Neural cell (in vitro differentiated cells): ENCODE results near the gene CCR5. TPM values are rescaled to one million over a fixed set of nuclear protein-coding genes. Genes with fewer than 3 reads are reported as not detected.

Source experiments
- H2AFZ ChIP-seq: fragments of 200-600, 300-800 bp; sonication (generic), shearing (Covaris generic); 2 replicates; pipeline ENCODE4 v1.6.0; 2014; ENCODE audit warnings: low read depth, mild to moderate bottlenecking, antibody characterized with exemption, low read length, moderate library complexity
- H3F3A ChIP-seq: fragments of 200-600 bp; shearing (Covaris generic); 2 replicates; pipeline ENCODE4 v1.6.1; 2016; ENCODE audit warnings: mild to moderate bottlenecking, moderate library complexity, mixed read lengths, antibody characterized with exemption, low read length; ENCODE audit not compliant: insufficient read depth, poor library complexity, severe bottlenecking
- H3K27ac ChIP-seq: fragments of 200-600, 300-800 bp; sonication (generic), shearing (Covaris generic); 2 replicates; pipeline ENCODE4 v1.5.1; 2014; ENCODE audit warnings: mild to moderate bottlenecking, low read length, moderate library complexity
- H3K27me3 ChIP-seq: fragments of 300-800, 200-600 bp; sonication (generic), shearing (Covaris generic); 2 replicates; pipeline ENCODE4 v1.6.0; 2014; ENCODE audit warnings: mild to moderate bottlenecking, low read depth, low read length, moderate library complexity; ENCODE audit not compliant: insufficient read depth
- H3K36me3 ChIP-seq: fragments of 300-800, 200-600 bp; sonication (generic), shearing (Covaris generic); 2 replicates; pipeline ENCODE4 v1.5.1; 2014; ENCODE audit warnings: mild to moderate bottlenecking, antibody characterized with exemption, low read length, moderate library complexity; ENCODE audit not compliant: insufficient read depth
- H3K4me2 ChIP-seq: fragments of 300-800, 200-600 bp; sonication (generic), shearing (Covaris generic); 2 replicates; pipeline ENCODE4 v1.6.0; 2014; ENCODE audit warnings: mild to moderate bottlenecking, low read length
- H3K4me3 ChIP-seq: fragments of 300-800, 200-600 bp; sonication (generic), shearing (Covaris generic); 2 replicates; pipeline ENCODE4 v1.5.1; 2014; ENCODE audit warnings: mild to moderate bottlenecking, low read length, moderate library complexity
- H3K79me2 ChIP-seq: fragments of 200-600 bp; shearing (Covaris generic); replicated peaks from 2 replicates; pipeline ENCODE4 v1.6.0; 2014; ENCODE audit warnings: mild to moderate bottlenecking, low read length, moderate library complexity; ENCODE audit not compliant: insufficient read depth
- H3K9ac ChIP-seq: fragments of 300-800, 200-600 bp; sonication (generic), shearing (Covaris generic); 2 replicates; pipeline ENCODE4 v1.6.1; 2016; ENCODE audit warnings: mild to moderate bottlenecking, low read length, mixed read lengths
- H3K9me2 ChIP-seq: fragments of 200-600 bp; shearing (Covaris generic); 2 replicates; pipeline ENCODE4 v1.6.1; 2016; ENCODE audit warnings: mild to moderate bottlenecking, low read length, mixed read lengths; ENCODE audit not compliant: insufficient read depth
- H3K9me3 ChIP-seq: fragments of 200-600, 300-800 bp; sonication (generic), shearing (Covaris generic); 2 replicates; pipeline ENCODE4 v1.6.1; 2016; ENCODE audit warnings: mild to moderate bottlenecking, mixed run types, low read length, moderate library complexity, mixed read lengths
- H4K20me1 ChIP-seq: fragments of 200-600 bp; shearing (Covaris generic); 2 replicates; pipeline ENCODE4 v1.6.1; 2016; ENCODE audit warnings: mild to moderate bottlenecking, mixed run types; ENCODE audit not compliant: insufficient read depth
- EP300 ChIP-seq: fragments of 450-650 bp; conservative IDR thresholded peaks from 2 replicates; pipeline ENCODE4 v1.6.1; 2014; ENCODE audit warnings: antibody characterized with exemption, mild to moderate bottlenecking, moderate library complexity; ENCODE audit not compliant: poor library complexity, severe bottlenecking
- EZH2 ChIP-seq: fragments of 200-600, 300-800 bp; shearing (Covaris generic), sonication (generic); IDR thresholded peaks from 2 replicates; pipeline ENCODE4 v1.6.1; 2014; ENCODE audit warnings: antibody characterized with exemption, low read length, borderline replicate concordance, mild to moderate bottlenecking; ENCODE audit not compliant: insufficient read depth, poor library complexity, severe bottlenecking
- MXI1 ChIP-seq: fragments of 450-650 bp; conservative IDR thresholded peaks from 2 replicates; pipeline ENCODE4 v1.6.1; 2014; ENCODE audit warnings: antibody characterized with exemption, mild to moderate bottlenecking; ENCODE audit not compliant: poor library complexity, severe bottlenecking
- POLR2AphosphoS5 ChIP-seq: IDR thresholded peaks from 2 replicates; pipeline ENCODE4 v1.6.1; 2012
- RAD21 ChIP-seq: fragments of 450-650 bp; conservative IDR thresholded peaks from 2 replicates; pipeline ENCODE4 v1.6.1; 2014; ENCODE audit warnings: antibody characterized with exemption, mild to moderate bottlenecking, moderate library complexity
- SMC3 ChIP-seq: fragments of 450-650 bp; conservative IDR thresholded peaks from 2 replicates; pipeline ENCODE4 v1.6.1; 2014; ENCODE audit warnings: antibody characterized with exemption, mild to moderate bottlenecking, moderate library complexity; ENCODE audit not compliant: poor library complexity
- TAF1 ChIP-seq: IDR thresholded peaks from 2 replicates; pipeline ENCODE4 v1.6.1; 2012; ENCODE audit warnings: low read depth
- polyA plus RNA-seq: library from polyadenylated mRNA; depleted of rRNA; stranded (reverse); fragments of >200 nt; gene quantifications from 2 replicates; pipeline ENCODE4 v1.2.3, GENCODE V29; 2014
- TF ChIP-seq, protein P1 (sequence below): IDR thresholded peaks from 2 replicates; pipeline ENCODE4 v1.6.1; 2012; ENCODE audit warnings: borderline replicate concordance
- TF ChIP-seq, protein P2 (sequence below): fragments of 450-650 bp; IDR thresholded peaks from 2 replicates; pipeline ENCODE4 v1.5.1; 2014; ENCODE audit warnings: antibody characterized with exemption, mild to moderate bottlenecking, moderate library complexity; ENCODE audit not compliant: poor library complexity, severe bottlenecking

The CCR5 gene
- polyA plus RNA-seq, 1 donor from 2014 or later: not detected

DNA sequence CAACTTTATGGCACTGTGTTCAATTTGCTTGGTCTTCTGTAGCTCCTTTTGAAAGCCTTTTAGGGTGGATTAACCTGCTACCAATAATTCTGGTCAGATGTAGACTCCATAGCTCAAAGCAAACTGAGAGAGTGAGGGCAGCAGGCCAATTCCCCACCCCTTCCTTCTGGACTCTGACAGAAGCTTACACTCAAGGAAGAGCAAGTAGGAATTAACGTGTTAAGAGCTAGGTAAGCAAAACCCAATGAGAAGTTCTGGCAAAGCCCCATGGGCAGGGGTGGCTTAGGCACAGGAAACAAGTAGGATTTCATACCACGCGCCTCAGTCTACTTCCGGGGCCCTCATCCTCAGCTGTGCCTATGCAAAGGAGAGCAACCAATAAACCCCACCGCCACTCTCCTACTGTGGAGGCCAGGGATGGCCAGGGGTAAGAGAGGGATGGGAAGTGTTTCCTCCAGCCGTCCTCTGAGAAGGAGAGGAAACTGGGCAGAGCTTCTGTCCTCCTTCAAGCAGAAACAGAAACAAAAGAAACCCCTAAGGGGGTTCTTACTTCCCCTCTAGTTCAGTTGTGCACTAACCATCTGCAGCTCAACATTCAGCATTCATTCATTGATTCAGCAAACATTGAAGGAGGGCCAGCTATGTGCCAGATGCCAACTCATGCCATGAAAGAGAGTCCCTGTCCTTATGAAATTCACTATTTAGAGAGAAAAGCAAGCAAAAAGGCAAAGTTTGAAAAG lies 12.6 kb downstream of the CCR5 start:
- Histone ChIP-seq H3K36me3 (no peaks in the 10 kb centered on the region), H3K9me2 (no peaks in the 10 kb centered on the region), H3K27me3 (no peaks in the 10 kb centered on the region), H3K79me2 (no peaks in the 10 kb centered on the region), H3K9ac (no peak overlapping the region), H3K9me3 (no peaks in the 10 kb centered on the region), H3K27ac (no peak overlapping the region), H3F3A (no peaks in the 10 kb centered on the region), H2AFZ (no peak overlapping the region), H3K4me3 (no peak overlapping the region), H3K4me2 (no peak overlapping the region), H4K20me1 (no peaks in the 10 kb centered on the region)
- TF ChIP-seq, protein P1, sequence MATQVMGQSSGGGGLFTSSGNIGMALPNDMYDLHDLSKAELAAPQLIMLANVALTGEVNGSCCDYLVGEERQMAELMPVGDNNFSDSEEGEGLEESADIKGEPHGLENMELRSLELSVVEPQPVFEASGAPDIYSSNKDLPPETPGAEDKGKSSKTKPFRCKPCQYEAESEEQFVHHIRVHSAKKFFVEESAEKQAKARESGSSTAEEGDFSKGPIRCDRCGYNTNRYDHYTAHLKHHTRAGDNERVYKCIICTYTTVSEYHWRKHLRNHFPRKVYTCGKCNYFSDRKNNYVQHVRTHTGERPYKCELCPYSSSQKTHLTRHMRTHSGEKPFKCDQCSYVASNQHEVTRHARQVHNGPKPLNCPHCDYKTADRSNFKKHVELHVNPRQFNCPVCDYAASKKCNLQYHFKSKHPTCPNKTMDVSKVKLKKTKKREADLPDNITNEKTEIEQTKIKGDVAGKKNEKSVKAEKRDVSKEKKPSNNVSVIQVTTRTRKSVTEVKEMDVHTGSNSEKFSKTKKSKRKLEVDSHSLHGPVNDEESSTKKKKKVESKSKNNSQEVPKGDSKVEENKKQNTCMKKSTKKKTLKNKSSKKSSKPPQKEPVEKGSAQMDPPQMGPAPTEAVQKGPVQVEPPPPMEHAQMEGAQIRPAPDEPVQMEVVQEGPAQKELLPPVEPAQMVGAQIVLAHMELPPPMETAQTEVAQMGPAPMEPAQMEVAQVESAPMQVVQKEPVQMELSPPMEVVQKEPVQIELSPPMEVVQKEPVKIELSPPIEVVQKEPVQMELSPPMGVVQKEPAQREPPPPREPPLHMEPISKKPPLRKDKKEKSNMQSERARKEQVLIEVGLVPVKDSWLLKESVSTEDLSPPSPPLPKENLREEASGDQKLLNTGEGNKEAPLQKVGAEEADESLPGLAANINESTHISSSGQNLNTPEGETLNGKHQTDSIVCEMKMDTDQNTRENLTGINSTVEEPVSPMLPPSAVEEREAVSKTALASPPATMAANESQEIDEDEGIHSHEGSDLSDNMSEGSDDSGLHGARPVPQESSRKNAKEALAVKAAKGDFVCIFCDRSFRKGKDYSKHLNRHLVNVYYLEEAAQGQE: no peak
- no peak for TF ChIP-seq RAD21
- no peak for TF ChIP-seq EZH2
- no peak for TF ChIP-seq EP300
- TF ChIP-seq TAF1: no peak
- TF ChIP-seq POLR2AphosphoS5: no peak
- TF ChIP-seq MXI1: no peak
- TF ChIP-seq, protein P2, sequence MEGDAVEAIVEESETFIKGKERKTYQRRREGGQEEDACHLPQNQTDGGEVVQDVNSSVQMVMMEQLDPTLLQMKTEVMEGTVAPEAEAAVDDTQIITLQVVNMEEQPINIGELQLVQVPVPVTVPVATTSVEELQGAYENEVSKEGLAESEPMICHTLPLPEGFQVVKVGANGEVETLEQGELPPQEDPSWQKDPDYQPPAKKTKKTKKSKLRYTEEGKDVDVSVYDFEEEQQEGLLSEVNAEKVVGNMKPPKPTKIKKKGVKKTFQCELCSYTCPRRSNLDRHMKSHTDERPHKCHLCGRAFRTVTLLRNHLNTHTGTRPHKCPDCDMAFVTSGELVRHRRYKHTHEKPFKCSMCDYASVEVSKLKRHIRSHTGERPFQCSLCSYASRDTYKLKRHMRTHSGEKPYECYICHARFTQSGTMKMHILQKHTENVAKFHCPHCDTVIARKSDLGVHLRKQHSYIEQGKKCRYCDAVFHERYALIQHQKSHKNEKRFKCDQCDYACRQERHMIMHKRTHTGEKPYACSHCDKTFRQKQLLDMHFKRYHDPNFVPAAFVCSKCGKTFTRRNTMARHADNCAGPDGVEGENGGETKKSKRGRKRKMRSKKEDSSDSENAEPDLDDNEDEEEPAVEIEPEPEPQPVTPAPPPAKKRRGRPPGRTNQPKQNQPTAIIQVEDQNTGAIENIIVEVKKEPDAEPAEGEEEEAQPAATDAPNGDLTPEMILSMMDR: no peak

DNA sequence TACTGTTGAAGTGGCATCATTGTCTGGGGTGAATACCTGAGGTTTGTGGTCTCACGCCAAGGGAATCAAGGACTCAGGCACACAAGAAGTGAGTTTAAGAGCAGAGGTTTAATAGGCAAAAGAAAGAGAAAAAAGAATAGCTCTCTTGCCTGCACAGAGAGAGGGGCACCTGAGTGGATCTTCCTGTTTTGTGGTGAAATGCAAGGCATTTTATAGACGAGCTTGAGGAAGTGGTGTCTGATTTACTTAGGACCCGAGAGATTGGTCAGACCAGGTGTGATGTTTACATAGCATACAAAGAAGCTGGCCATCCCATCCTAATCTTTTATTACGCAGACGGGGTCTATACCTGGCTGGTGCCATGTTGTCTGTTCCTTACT lies 13.2 kb downstream of the CCR5 start:
- no peaks in the 10 kb centered on the region for H3K27me3 ChIP-seq
- no peaks in the 10 kb centered on the region for H4K20me1 ChIP-seq
- H3K4me3 ChIP-seq: no peak overlapping the region
- H3K9me2 ChIP-seq: no peaks in the 10 kb centered on the region
- no peak overlapping the region for H2AFZ ChIP-seq
- H3F3A ChIP-seq: no peaks in the 10 kb centered on the region
- no peak overlapping the region for H3K9ac ChIP-seq
- H3K4me2 ChIP-seq: no peak overlapping the region
- no peaks in the 10 kb centered on the region for H3K9me3 ChIP-seq
- TF ChIP-seq SMC3: no peak
- TF ChIP-seq POLR2AphosphoS5: no peak
- TF ChIP-seq EZH2: no peak
- TF ChIP-seq EP300: no peak
- TF ChIP-seq TAF1: no peak
- TF ChIP-seq, protein P2: no peak
- TF ChIP-seq, protein P1: no peak
- no peak for TF ChIP-seq RAD21
- no peak for TF ChIP-seq MXI1
- no peaks in the 10 kb centered on the region for H3K36me3 ChIP-seq
- no peak overlapping the region for H3K27ac ChIP-seq
- H3K79me2 ChIP-seq: no peaks in the 10 kb centered on the region
